Measurements from ENCODE around the gene DCAF6.

Gene DCAF6

DNA sequence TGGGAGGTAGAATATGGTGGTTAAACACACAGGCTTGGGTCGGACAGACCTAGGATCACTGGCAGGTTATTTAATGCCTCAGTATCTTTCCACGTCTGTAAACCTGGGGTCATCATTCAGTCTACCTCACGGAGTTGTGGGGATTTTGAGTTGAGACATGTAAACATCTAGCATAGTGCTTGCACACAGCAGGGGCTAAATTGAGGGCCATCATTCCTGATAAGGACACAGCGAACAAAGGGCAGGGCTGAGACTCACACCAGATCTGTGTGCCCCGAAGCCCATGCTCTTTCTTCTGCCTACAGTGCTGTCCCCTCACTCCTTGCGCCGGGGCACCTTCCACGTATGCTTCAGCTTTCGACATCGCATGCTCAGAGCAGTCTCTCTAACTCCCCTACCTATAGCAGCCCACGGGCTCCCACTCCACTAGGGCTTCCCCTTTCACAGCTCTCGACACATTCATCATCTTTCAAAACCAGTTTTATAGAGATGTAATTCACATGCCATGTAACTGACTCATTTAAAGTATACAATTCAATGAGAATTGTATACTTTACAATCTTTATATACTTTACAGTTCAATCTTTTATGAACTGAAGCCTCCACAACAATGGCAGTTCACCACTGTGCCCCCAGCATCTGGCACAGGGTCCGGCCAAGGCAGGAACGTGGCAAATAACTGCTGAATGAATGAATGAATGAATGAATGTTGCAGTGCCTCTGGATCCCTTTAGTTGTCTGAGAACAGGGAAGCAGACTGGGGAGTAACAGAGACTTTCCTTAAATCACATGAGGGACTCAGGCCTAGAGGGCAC lies 152.2 kb downstream of the DCAF6 start:
- peak; percentile 67 for DNase-seq

- no peak for DNase-seq
Measured at GRCh38 chr1:168089326-168089978, 153.0 kb downstream of the DCAF6 start.

- no peak for DNase-seq
Measured at GRCh38 chr1:168089979-168090337, 153.5 kb downstream of the DCAF6 start.

GRCh38 chr1:168090395-168090794 lies 153.9 kb downstream of the DCAF6 start:
- DNase-seq, result no peak

DNA sequence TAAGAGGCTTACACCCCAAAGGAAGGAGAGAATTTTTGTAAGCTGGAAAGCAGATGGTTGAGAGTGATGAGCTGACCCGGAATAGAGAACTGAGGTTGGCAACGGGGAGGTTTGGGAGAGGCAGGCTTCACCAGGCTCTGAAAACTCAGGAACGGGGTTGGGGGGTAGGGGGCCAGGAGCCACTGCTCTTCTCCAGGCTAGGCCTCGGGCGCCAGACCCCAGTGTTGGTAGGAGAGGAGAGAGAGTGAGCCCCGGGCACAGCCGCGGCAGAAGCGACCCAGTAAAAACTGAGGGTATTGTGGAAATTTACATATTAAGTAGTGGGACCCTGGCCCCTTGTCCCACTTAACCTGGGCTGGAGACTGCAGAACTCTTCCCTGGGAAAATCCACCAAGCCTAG lies 154.6 kb downstream of the DCAF6 start:
- no peak for DNase-seq

DNA sequence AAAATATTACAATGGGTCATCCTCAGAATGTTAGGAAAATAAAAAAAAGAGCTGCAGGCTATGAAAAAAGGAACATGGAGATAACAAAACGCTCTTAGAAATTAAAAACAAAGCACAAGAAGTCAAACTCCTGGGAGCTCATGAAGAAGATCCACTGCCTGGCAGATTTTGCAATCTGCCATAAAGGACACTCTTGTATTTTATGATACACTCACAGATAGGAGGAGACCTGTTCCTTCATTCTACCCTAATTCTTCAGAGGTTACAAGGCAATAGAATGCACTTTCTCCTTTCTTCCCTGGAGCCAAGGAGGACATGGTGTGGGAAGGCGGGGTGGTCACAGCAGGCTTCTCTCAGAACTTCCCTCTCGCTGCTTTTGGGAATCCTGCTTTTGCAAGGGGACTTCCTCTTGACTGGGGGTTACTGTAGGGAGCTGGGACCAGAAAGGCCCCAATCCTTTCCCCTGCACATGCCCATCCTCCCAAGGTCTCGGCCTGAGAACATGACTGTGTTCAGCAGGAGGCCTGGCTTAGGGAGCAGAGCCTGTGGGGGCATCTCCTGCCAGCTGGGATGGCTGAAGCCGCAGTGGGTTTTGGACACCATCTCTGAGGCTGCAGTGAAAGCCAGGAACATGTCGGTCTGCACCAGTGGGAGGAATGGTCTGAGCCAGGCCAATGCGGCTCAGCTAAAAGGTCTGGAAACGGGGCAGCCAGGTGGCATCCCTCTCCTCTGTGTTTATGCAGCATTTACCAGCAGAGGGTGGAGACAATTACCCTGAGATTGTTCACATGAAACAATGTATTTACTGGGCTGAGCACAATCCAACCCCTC lies 155.5 kb downstream of the DCAF6 start:
- no peak for DNase-seq

DNA sequence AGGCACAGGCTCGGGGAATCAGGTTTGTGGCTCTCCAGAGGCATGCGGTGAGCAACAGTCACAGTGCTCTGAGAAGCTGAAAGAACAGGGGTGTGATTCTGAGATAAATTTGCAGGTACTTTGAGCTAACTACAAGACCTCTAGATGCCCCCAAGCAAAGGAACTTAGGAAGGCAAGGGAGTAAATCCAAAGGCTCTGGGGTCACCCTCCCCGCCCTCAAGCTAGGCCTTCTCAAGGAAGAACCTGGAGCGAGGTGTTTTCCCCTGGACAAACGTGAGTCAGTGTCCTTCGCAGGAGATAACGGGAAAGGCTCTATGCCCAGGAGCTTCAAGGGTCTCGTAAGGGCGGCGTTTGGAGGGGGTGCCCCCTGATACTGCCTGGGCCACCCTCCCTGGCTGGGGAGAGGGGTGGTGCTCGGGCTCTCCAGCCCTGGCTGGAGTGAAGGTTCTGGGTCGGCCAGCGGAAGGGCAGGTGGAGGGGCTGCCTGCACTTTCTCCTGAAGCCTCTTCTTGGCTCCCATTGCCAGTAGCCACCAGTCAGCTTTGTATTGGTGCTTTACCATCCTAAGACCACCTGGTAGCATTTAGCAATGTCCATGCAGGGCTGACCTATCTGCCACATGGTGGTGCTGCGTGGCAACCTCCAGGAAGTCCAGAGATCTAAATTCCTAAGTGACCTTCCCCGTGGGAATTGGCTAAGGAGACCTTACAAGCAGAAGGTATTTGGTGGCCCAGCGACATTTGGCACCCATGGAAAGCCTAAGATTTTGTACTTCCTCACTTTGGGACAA lies 156.3 kb downstream of the DCAF6 start:
- DNase-seq, result peak; percentile 23

DNA sequence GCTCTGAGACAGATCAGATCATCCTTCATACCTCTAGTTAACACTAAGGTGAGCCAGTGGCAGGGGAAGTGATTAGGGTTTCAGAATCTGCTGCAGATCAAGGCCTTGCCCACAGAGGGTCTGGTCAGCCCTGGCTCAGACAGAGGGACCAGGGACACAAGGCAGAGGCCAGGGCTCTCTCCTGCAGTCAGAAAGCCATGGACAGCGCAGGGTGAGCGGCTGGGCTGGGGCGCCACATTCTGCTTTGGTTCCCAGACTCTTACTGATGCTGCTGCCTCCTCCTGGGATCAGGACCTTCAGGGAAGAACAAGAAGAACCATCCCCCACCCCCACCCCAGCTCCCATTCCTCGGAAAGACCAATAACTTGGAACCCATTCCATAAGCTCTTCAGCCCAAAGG lies 157.1 kb downstream of the DCAF6 start:
- no peak for DNase-seq

DNA sequence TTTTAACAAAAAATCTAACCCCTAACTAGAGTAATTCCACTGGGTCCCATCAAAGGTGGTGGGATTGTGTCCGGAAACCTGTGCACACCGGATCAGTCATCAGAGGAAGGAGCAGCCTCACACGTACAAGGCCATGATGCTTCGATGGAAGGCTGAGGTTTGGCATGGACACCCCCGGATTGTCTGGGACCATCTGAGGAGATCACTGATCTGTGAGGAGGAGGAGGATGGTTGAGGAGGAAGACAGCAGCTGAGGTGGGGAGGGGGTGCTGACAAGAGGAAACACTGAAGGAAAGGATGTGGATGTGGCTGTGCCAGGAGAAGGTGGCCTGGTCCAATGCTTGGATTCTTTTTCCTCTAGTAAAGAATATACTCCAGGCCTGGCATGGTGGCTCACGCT lies 159.0 kb downstream of the DCAF6 start:
- no peak for DNase-seq

DNA sequence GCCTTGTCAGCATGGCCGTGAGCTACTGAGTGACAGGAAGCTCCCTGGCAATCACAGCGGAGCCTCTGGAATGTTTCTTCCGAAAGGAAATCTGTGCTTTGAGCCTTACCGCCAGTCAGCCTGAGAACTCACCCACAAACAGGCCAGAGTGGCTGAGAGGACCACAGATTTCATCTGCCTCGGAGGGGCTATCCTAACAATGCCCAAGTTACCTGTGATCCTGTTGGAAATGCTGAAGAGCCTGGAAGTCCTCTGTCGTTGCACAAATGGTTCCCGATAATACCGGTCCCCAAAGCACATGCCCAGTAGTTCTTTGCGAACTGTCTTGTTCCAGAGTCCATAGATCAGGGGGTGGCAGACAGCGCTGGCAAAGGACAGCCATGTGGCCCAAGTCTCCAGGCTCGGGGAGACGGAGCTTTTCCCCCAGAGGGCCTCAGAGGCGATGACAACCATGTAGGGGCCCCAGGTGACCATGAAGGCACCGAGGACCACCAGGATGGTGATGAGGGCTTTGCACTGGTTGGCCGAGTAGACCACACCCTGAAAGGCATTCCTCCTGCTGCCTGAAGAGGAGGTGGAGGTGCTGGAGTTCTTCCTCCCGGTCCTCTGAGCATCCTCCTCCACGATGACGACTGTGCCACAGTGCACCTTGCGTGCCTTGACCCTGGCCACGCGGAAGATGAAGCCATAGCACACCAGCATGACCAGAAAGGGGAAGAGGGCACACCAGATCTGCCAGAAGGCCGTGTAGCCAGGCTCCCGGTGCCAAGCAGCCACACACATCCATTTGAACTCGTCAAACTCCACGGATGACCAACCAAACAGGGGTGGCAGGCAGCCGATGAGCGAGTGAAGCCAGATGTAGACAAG lies 160.0 kb downstream of the DCAF6 start:
- no peak for DNase-seq

GRCh38 chr1:168097921-168098528 lies 161.5 kb downstream of the DCAF6 start:
- no peak for DNase-seq

DNA sequence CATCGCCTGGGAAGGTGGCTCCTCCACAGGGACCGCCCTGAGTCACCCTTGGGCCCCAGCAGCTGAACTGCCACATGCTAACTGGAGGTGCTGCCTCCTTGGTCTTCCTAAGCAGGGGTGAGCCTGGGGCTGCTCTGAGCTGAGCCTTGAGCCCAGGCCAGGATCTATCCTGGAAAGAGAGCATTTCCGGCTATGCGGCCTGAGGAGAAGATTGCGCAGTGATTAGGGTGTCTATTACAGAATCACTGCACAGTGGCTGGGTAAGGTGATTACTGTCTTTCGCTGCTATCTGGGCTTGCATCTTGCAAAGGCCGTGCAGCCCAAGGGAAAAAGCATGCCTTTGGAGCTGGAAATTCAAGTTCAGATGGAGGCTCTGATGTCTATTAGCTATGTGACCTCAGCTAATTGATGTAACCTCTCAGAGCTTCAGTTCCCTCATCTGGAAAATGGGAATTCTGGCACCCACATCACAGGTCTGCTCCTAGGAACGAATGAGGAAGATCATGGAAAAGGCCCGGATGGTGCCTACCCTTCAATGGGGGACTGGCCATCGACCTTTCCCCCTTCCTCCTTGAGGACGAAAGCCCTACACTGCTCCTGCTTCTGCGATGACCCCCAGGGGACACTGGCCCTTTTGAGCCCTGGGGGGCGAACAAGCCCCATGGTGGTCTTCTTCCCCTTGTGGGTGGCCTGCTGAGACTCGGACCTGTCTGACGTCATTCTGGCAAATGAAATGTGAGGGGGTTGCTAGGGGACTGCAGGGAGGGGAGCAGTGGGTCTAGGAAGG lies 162.2 kb downstream of the DCAF6 start:
- DNase-seq, result no peak

DNA sequence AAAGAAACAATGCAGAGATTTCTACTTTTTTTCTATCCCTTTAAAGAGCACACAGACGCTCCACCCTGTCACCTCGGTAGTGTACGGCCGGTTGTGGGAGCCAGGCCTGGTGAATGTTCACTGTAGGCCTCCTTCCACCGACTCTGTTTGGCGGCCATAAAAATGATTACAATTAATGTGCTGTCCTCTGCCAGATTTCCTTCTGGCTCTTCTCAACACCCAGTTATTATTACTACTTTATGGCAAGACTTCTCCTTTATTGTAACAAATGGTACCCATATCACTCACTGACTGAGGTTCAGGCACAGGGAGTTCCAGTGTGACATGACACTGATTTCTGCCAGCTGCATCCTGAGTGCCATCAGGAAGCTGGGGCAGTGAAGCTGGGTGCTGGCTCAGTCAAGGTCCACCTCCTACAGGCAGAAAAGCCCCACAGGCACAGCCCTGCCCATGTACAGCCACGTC lies 162.9 kb downstream of the DCAF6 start:
- DNase-seq, result no peak

DNA sequence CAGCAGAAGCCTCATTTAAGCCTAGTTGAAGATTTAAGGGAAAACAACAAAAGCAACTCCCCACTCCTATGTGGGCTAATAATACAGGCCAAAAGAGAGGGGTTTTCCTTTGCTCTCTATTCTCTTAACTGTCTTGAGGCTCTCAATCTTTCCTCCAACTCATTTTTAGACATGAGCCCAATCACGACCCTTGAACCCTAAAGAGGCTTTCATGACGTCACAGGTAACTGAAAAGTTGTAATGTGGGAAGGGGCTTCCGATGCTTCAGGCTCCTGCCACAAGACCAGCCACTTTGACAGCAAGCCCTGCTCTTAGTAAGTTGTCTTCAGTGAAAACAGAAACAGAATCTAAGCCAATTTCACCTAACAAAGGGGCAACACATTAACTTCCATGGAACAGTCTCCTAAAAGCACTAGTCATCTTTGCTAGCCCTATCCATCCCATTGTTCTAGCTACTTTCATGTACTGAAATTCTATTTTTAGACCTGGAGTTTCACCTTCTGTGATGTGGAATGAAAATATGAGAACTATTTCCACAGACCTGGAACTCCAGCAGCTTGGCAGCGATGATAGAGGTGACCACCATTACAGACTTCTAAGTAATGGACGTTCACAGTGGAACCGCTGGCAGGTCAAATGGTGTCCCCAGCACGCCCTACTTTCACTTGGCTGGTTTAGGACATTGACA lies 164.0 kb downstream of the DCAF6 start:
- DNase-seq, result no peak

DNA sequence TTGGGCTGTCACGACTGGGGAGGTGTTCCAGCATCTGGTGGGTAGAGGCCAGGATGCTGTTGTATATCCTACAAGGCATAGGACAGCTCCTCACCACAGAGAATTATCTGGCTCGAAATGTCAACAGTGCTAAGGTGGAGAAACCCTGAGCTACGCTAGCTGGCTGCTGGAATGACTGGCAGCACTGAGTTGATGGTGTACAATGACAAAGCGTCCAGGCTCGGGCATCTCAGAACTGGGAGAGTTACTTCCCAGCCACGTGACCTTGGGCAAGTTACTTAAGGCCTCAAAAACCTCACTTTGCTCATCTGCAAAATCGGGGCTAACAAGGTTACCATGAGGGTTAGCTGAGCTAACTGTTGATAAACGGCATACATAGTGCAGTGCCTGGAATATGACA lies 164.9 kb downstream of the DCAF6 start:
- no peak for DNase-seq

- no peak for DNase-seq
Measured at GRCh38 chr1:168102487-168102886, 166.0 kb downstream of the DCAF6 start.

GRCh38 chr1:168104535-168104934 lies 168.1 kb downstream of the DCAF6 start:
- DNase-seq, result no peak

DNA sequence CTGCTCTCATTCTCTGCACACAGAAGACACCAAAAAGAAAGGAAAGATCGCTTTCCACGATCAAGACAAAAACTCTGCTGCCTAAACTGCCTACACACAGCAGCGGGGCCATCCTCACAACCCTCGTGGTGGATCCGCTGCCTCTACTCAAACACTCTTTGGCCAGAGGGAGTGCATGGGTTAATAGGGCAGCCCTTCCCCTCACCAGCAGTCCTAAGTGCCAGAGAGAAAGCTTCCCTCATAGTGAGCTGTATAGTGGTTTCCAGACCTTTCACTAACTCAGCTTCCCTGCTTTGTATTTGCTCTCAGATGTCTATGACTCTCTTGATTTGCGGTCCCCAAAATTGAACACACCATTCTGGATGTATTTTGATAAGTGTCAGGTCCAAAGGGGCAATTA lies 169.4 kb downstream of the DCAF6 start:
- no peak for DNase-seq

- DNase-seq, result no peak
Measured at GRCh38 chr1:168106274-168106673, 169.8 kb downstream of the DCAF6 start.

All from NCI-H146 (cell line).